Activated CD4-positive, alpha-beta T cell treated with anti-CD3 and anti-CD28 coated beads, Interleukin-2, amount 50 U/mL, for 4 hours (primary cell): ENCODE results near the gene CCDC192.
"Not testable (repeated sequence)": the region's sequence is repeated elsewhere in the genome, so short reads cannot be mapped to it uniquely, and the experiment has no call there.

Source experiments
- DNase-seq, 2 experiments: peaks; one replicate each; pipeline ENCODE4 v3.0.0-alpha.2; 2020

The CCDC192 gene

GRCh38 chr5:127702926-127703561, at the start of gene CCDC192:
Gene CCDC192, plus strand, starts transcription at chr5:127703391. Its CDS starts 55 bp downstream, at chr5:127703446.
- no peak for DNase-seq

GRCh38 chr5:127656825-127657224, 46.4 kb upstream of the CCDC192 start:
- DNase-seq, result no peak

GRCh38 chr5:127660047-127660733, 43.0 kb upstream of the CCDC192 start:
- DNase-seq, result no peak

GRCh38 chr5:127664093-127664492, 39.1 kb upstream of the CCDC192 start:
- DNase-seq, result no peak

GRCh38 chr5:127665641-127666040, 37.5 kb upstream of the CCDC192 start:
- DNase-seq, result no peak

GRCh38 chr5:127666043-127666716, 37.0 kb upstream of the CCDC192 start:
- DNase-seq, result no peak

- no peak for DNase-seq
These were observed 35.3 kb upstream of the CCDC192 start for GRCh38 chr5:127667926-127668325.

GRCh38 chr5:127671218-127671617, 32.0 kb upstream of the CCDC192 start:
- no peak for DNase-seq

- DNase-seq, result no peak
These were observed 29.9 kb upstream of the CCDC192 start for GRCh38 chr5:127673117-127673800.

GRCh38 chr5:127676951-127677350, 26.2 kb upstream of the CCDC192 start:
- not testable (repeated sequence) for DNase-seq

GRCh38 chr5:127679691-127680330, 23.4 kb upstream of the CCDC192 start:
- not testable (repeated sequence) for DNase-seq

- DNase-seq, result no peak
These were observed 22.6 kb upstream of the CCDC192 start for GRCh38 chr5:127680595-127680994.

GRCh38 chr5:127683008-127683407, 20.2 kb upstream of the CCDC192 start:
- no peak for DNase-seq

GRCh38 chr5:127684726-127685467, 18.3 kb upstream of the CCDC192 start:
- DNase-seq, result no peak

GRCh38 chr5:127685662-127686061, 17.5 kb upstream of the CCDC192 start:
- no peak for DNase-seq

GRCh38 chr5:127686424-127686823, 16.8 kb upstream of the CCDC192 start:
- DNase-seq, result no peak

GRCh38 chr5:127694518-127695171, 8.5 kb upstream of the CCDC192 start:
- DNase-seq, result no peak

- no peak for DNase-seq
These were observed 7.8 kb upstream of the CCDC192 start for GRCh38 chr5:127695346-127695745.

- no peak for DNase-seq
These were observed 6.5 kb upstream of the CCDC192 start for GRCh38 chr5:127696683-127697082.

- DNase-seq, result no peak
These were observed 5.1 kb upstream of the CCDC192 start for GRCh38 chr5:127697894-127698600.

- no peak for DNase-seq
These were observed 3.8 kb upstream of the CCDC192 start for GRCh38 chr5:127699416-127699815.
